Measurements from ENCODE around the gene TMEM59L. TPM values are rescaled to one million over a fixed set of nuclear protein-coding genes. Genes with fewer than 3 reads are reported as not detected.

TMEM59L gene
- total and polyA plus RNA-seq, 9 of the 15 experiments (the other 6 are each of a cell fraction or from before 2014, with no cell fraction given), result 0.37 TPM; not detected in 8

DNA sequence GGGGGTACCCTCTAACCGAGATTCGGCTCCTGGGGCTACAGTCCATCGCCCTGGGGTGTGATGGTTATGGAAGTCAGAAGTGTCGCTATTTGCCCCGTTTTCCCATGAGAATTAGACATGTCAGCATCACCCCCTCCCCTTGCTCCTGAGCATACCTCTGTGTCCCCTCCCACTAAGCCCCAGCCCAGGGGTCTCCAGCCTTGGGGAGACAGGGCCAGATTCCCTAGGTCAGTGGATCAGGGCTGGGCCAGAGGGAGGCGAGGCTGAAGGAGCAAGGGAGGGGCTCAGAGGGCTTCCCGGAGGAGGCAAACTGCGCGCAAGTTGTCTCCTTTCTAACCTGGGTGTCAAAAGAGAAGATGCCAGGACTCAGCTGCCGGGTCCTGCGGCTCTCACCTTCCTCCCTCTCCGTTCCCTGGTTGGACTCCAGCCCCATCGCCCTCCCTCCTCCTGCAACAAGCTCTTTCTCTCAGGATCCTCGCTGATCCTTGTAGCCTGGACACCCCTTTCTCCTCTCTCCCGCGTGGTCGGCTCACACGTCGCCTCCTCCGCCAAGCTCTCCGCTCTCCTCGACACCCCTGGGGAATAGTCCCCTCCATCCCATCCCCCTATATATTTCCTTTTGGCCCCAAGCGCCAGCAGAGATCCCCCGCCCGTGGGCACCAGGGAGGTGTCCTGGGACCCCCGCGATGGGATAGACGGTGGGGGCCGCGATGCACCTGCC is 459 bp upstream of the TMEM59L start:
- intact Hi-C loops (cut with micrococcal nuclease), result no loop called here
- H3K4me2 ChIP-seq (ENCODE audit: insufficient read depth, low read length), result no peak overlapping the region

More for the DNA sequence above, 459 bp upstream of the TMEM59L start:
- DNase-seq (ENCODE audit: extremely low read depth in 1 of 4, low spot score in 3 of 4) (no peak), ATAC-seq (no peak), FAIRE-seq (no peak)
- H3K4me3 ChIP-seq, result no peak overlapping the region
- ChIA-PET POLR2A (interaction anchor here (1.0 to 1.2 kb wide), 2 partner anchors 19 to 307 kb away, joined by 3 read pairs; partner anchors contain the start of genes COPE and DDX49), CTCF (ENCODE audit: low intra/inter-chr PET ratio) (no interaction called here)
- H4K20me1 ChIP-seq (replicated peaks; ENCODE audit: control insufficient read depth, insufficient read depth, low read length), result peaks cover 26% of the 10 kb centered on the region
- 0 out of 4 replicates have a peak overlapping the region, but pooled peaks of 1 of the 2 experiments have one; percentile 6 for H3K9ac ChIP-seq (ENCODE audit: insufficient read depth in 1 of 2, low read depth in 2 of 2, low read length in 2 of 2)
- no peaks in the 10 kb centered on the region for H3K9me1 ChIP-seq (ENCODE audit: control insufficient read depth, insufficient read depth, low read length)
- 6% methylated on average over 24 of the region's 30 CpGs for WGBS (ENCODE audit: insufficient coverage, low coverage, missing lambda C conversion rate)
- H3K27me3 ChIP-seq (ENCODE audit: control insufficient read depth in 2 of 2, insufficient read depth in 2 of 2, low read length in 2 of 2), result peaks cover 53 to 82% of the 10 kb centered on the region in 2 experiments
- H3K9me3 ChIP-seq (replicated peaks; ENCODE audit: control insufficient read depth, insufficient read depth, low read depth, low read length), result no peaks in the 10 kb centered on the region
- in situ Hi-C loops (cut with MboI), result no loop called here
- no TSS peak for BruUV-seq (replicated peaks)
- TF ChIP-seq RAD51 (IDR thresholded peaks at IDR 0.05; ENCODE audit: borderline replicate concordance, low read depth) (no peak), TRIM28 (IDR thresholded peaks at IDR 0.05) (no peak), HLTF (IDR thresholded peaks at IDR 0.05) (no peak), ZNF263 (CRISPR knock-in tag; IDR thresholded peaks at IDR 0.05; ENCODE audit: borderline replicate concordance) (peak; percentile 51; the same call in 1 of the 2 replicates), ZFP36 (IDR thresholded peaks at IDR 0.05; ENCODE audit: low read depth, low read length, partially characterized antibody) (peak; percentile 86)
- TF ChIP-seq, protein P1, sequence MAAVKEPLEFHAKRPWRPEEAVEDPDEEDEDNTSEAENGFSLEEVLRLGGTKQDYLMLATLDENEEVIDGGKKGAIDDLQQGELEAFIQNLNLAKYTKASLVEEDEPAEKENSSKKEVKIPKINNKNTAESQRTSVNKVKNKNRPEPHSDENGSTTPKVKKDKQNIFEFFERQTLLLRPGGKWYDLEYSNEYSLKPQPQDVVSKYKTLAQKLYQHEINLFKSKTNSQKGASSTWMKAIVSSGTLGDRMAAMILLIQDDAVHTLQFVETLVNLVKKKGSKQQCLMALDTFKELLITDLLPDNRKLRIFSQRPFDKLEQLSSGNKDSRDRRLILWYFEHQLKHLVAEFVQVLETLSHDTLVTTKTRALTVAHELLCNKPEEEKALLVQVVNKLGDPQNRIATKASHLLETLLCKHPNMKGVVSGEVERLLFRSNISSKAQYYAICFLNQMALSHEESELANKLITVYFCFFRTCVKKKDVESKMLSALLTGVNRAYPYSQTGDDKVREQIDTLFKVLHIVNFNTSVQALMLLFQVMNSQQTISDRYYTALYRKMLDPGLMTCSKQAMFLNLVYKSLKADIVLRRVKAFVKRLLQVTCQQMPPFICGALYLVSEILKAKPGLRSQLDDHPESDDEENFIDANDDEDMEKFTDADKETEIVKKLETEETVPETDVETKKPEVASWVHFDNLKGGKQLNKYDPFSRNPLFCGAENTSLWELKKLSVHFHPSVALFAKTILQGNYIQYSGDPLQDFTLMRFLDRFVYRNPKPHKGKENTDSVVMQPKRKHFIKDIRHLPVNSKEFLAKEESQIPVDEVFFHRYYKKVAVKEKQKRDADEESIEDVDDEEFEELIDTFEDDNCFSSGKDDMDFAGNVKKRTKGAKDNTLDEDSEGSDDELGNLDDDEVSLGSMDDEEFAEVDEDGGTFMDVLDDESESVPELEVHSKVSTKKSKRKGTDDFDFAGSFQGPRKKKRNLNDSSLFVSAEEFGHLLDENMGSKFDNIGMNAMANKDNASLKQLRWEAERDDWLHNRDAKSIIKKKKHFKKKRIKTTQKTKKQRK (IDR thresholded peaks at IDR 0.05; ENCODE audit: borderline replicate concordance, low read depth, low read length), result no peak
- H3K27ac ChIP-seq (ENCODE audit: extremely low read depth, low read depth, low read length), result no peak overlapping the region
- H2AFZ ChIP-seq (ENCODE audit: low read depth, low read length), result no peak overlapping the region
- no peaks in the 10 kb centered on the region for H3K79me2 ChIP-seq (ENCODE audit: control insufficient read depth, insufficient read depth, low read length)
- peaks cover 0 to 48% of the 10 kb centered on the region in 2 experiments; a peak in 2 of 5 replicates for H3K4me1 ChIP-seq (replicated peaks in 1 of 2; ENCODE audit: control insufficient read depth in 2 of 2, insufficient read depth in 2 of 2, low read length in 2 of 2)
- no peaks in the 10 kb centered on the region for H3K36me3 ChIP-seq (ENCODE audit: control insufficient read depth, insufficient read depth, low read length)
